Measurements from ENCODE around the gene SLC22A5. TPM values are rescaled to one million over a fixed set of nuclear protein-coding genes. Genes with fewer than 3 reads are reported as not detected.

SLC22A5 gene
- total and polyA plus RNA-seq, 2 experiments from 2014 or later: 14.7 to 20.8 TPM

GRCh38 chr5:132353486-132353995 is 16.0 kb upstream of the SLC22A5 start:
- TF ChIP-seq EZH2phosphoT487 (IDR thresholded peaks at IDR 0.05; ENCODE audit: low read depth, severe bottlenecking, unreplicated experiment): no peak
- no peak for TF ChIP-seq CTCF (IDR thresholded peaks at IDR 0.05; ENCODE audit: poor library complexity)
- TF ChIP-seq EZH2 (IDR thresholded peaks at IDR 0.05; ENCODE audit: borderline replicate concordance): no peak
- Histone ChIP-seq H3K4me1 (ENCODE audit: insufficient read depth) (peaks cover 11% of the 10 kb centered on the region), H3K9me2 (replicated peaks; ENCODE audit: insufficient read depth) (no peaks in the 10 kb centered on the region), H3K27ac (peak overlapping the region; percentile 61), H3K9me3 (ENCODE audit: low read depth) (no peaks in the 10 kb centered on the region), H3K4me3 (no peak overlapping the region), H3K27me3 (no peaks in the 10 kb centered on the region), H2AFZ (no peak overlapping the region), H3K4me2 (no peak overlapping the region), H3K79me2 (no peaks in the 10 kb centered on the region), H4K20me1 (ENCODE audit: insufficient read depth, poor library complexity, severe bottlenecking) (no peaks in the 10 kb centered on the region), H3K36me3 (replicated peaks; ENCODE audit: insufficient read depth, low read depth) (no peaks in the 10 kb centered on the region)
- DNase-seq (ENCODE audit: low spot score): no peak
- WGBS (ENCODE audit: low lambda C conversion rate, missing lambda C conversion rate): 96% methylated on average over 1 of the region's 1 CpG

GRCh38 chr5:132354381-132355139 is 14.9 kb upstream of the SLC22A5 start:
- Histone ChIP-seq H3K9me3 (ENCODE audit: low read depth) (no peaks in the 10 kb centered on the region), H3K4me1 (ENCODE audit: insufficient read depth) (peaks cover 17% of the 10 kb centered on the region), H3K4me2 (no peak overlapping the region), H2AFZ (no peak overlapping the region), H3K27ac (peak overlapping the region; percentile 61), H3K27me3 (no peaks in the 10 kb centered on the region), H3K79me2 (no peaks in the 10 kb centered on the region), H3K4me3 (no peak overlapping the region), H3K36me3 (replicated peaks; ENCODE audit: insufficient read depth, low read depth) (no peaks in the 10 kb centered on the region), H4K20me1 (ENCODE audit: insufficient read depth, poor library complexity, severe bottlenecking) (no peaks in the 10 kb centered on the region), H3K9me2 (replicated peaks; ENCODE audit: insufficient read depth) (no peaks in the 10 kb centered on the region)
- no peak for DNase-seq (ENCODE audit: low spot score)
- 88% methylated on average over 1 of the region's 1 CpG for WGBS (ENCODE audit: low lambda C conversion rate, missing lambda C conversion rate)
- no peak for TF ChIP-seq EZH2 (IDR thresholded peaks at IDR 0.05; ENCODE audit: borderline replicate concordance)
- TF ChIP-seq EZH2phosphoT487 (IDR thresholded peaks at IDR 0.05; ENCODE audit: low read depth, severe bottlenecking, unreplicated experiment): no peak
- TF ChIP-seq CTCF (IDR thresholded peaks at IDR 0.05; ENCODE audit: poor library complexity): no peak

GRCh38 chr5:132355140-132355765 is 14.3 kb upstream of the SLC22A5 start:
- no peaks in the 10 kb centered on the region for H3K79me2 ChIP-seq
- no peak overlapping the region for H3K4me3 ChIP-seq
- H3K27me3 ChIP-seq: no peaks in the 10 kb centered on the region
- H2AFZ ChIP-seq: no peak overlapping the region
- H3K27ac ChIP-seq: peak overlapping the region; percentile 60
- TF ChIP-seq EZH2phosphoT487 (IDR thresholded peaks at IDR 0.05; ENCODE audit: low read depth, severe bottlenecking, unreplicated experiment): no peak
- WGBS (ENCODE audit: low lambda C conversion rate, missing lambda C conversion rate): 98% methylated on average over 3 of the region's 3 CpGs
- H3K36me3 ChIP-seq (replicated peaks; ENCODE audit: insufficient read depth, low read depth): no peaks in the 10 kb centered on the region
- H3K9me3 ChIP-seq (ENCODE audit: low read depth): no peaks in the 10 kb centered on the region
- H3K4me2 ChIP-seq: no peak overlapping the region
- H4K20me1 ChIP-seq (ENCODE audit: insufficient read depth, poor library complexity, severe bottlenecking): no peaks in the 10 kb centered on the region
- no peaks in the 10 kb centered on the region for H3K9me2 ChIP-seq (replicated peaks; ENCODE audit: insufficient read depth)
- H3K4me1 ChIP-seq (ENCODE audit: insufficient read depth): peaks cover 17% of the 10 kb centered on the region
- DNase-seq (ENCODE audit: low spot score): no peak

GRCh38 chr5:132358775-132359174 is 10.7 kb upstream of the SLC22A5 start:
- Histone ChIP-seq H3K4me3 (no peak overlapping the region), H3K27ac (peak overlapping the region; percentile 76), H4K20me1 (ENCODE audit: insufficient read depth, poor library complexity, severe bottlenecking) (no peaks in the 10 kb centered on the region), H3K9me3 (ENCODE audit: low read depth) (no peaks in the 10 kb centered on the region), H3K79me2 (no peaks in the 10 kb centered on the region), H3K4me1 (ENCODE audit: insufficient read depth) (peaks cover 17% of the 10 kb centered on the region), H3K9me2 (replicated peaks; ENCODE audit: insufficient read depth) (no peaks in the 10 kb centered on the region), H3K36me3 (replicated peaks; ENCODE audit: insufficient read depth, low read depth) (no peaks in the 10 kb centered on the region), H3K4me2 (peak overlapping the region; percentile 31), H3K27me3 (no peaks in the 10 kb centered on the region), H2AFZ (no peak overlapping the region)
- DNase-seq (ENCODE audit: low spot score): no peak
- WGBS (ENCODE audit: low lambda C conversion rate, missing lambda C conversion rate): 100% methylated on average over 1 of the region's 1 CpG
- TF ChIP-seq EZH2 (IDR thresholded peaks at IDR 0.05; ENCODE audit: borderline replicate concordance) (no peak), CTCF (IDR thresholded peaks at IDR 0.05; ENCODE audit: poor library complexity) (no peak), EZH2phosphoT487 (IDR thresholded peaks at IDR 0.05; ENCODE audit: low read depth, severe bottlenecking, unreplicated experiment) (no peak)

Data from hepatocyte (in vitro differentiated cells).